Measurements from ENCODE around the gene DIP2C. TPM values are rescaled to one million over a fixed set of nuclear protein-coding genes. Genes with fewer than 3 reads are reported as not detected.

DIP2C gene
- total RNA-seq, 1 donor from 2014 or later: 30.8 TPM

- TF ChIP-seq CTCF (IDR thresholded peaks at IDR 0.05; ENCODE audit: borderline replicate concordance): no peak
- Histone ChIP-seq H3K36me3 (no peaks in the 10 kb centered on the region), H3K4me1 (peaks cover 49% of the 10 kb centered on the region), H3K27ac (replicated peaks) (no peak overlapping the region), H3K4me3 (no peak overlapping the region), H3K9me3 (replicated peaks) (no peaks in the 10 kb centered on the region), H3K27me3 (ENCODE audit: low read depth) (no peaks in the 10 kb centered on the region)
- DNase-seq: no peak
- intact Hi-C loops (cut with micrococcal nuclease): no loop called here
These were observed 97.8 kb downstream of the DIP2C start for GRCh38 chr10:591646-592045.

GRCh38 chr10:590721-591120 lies 98.7 kb downstream of the DIP2C start:
- H3K4me1 ChIP-seq: peaks cover 59% of the 10 kb centered on the region
- intact Hi-C loops (cut with micrococcal nuclease): no loop called here
- no peaks in the 10 kb centered on the region for H3K27me3 ChIP-seq (ENCODE audit: low read depth)
- no peaks in the 10 kb centered on the region for H3K36me3 ChIP-seq
- TF ChIP-seq CTCF (IDR thresholded peaks at IDR 0.05; ENCODE audit: borderline replicate concordance): no peak
- H3K27ac ChIP-seq (replicated peaks): no peak overlapping the region
- H3K9me3 ChIP-seq (replicated peaks): no peaks in the 10 kb centered on the region
- DNase-seq: no peak
- H3K4me3 ChIP-seq: no peak overlapping the region

- no peak for TF ChIP-seq CTCF (IDR thresholded peaks at IDR 0.05; ENCODE audit: borderline replicate concordance)
- peaks cover 65% of the 10 kb centered on the region for H3K4me1 ChIP-seq
- H3K36me3 ChIP-seq: no peaks in the 10 kb centered on the region
- no peaks in the 10 kb centered on the region for H3K27me3 ChIP-seq (ENCODE audit: low read depth)
- H3K27ac ChIP-seq (replicated peaks): no peak overlapping the region
- no peak overlapping the region for H3K4me3 ChIP-seq
- intact Hi-C loops (cut with micrococcal nuclease): no loop called here
- DNase-seq: no peak
- H3K9me3 ChIP-seq (replicated peaks): no peaks in the 10 kb centered on the region
These were observed 99.3 kb downstream of the DIP2C start for GRCh38 chr10:589961-590680.

GRCh38 chr10:588246-589165 lies 101.0 kb downstream of the DIP2C start:
- H3K27me3 ChIP-seq (ENCODE audit: low read depth): no peaks in the 10 kb centered on the region
- TF ChIP-seq CTCF (IDR thresholded peaks at IDR 0.05; ENCODE audit: borderline replicate concordance): peak; percentile 47
- intact Hi-C loops (cut with micrococcal nuclease): no loop called here
- DNase-seq: peak; percentile 63
- H3K36me3 ChIP-seq: no peaks in the 10 kb centered on the region
- no peaks in the 10 kb centered on the region for H3K9me3 ChIP-seq (replicated peaks)
- H3K27ac ChIP-seq (replicated peaks): no peak overlapping the region
- H3K4me1 ChIP-seq: peaks cover 60% of the 10 kb centered on the region
- no peak overlapping the region for H3K4me3 ChIP-seq

GRCh38 chr10:586716-587115 lies 102.8 kb downstream of the DIP2C start:
- Histone ChIP-seq H3K27me3 (ENCODE audit: low read depth) (no peaks in the 10 kb centered on the region), H3K27ac (replicated peaks) (no peak overlapping the region), H3K4me1 (peaks cover 50% of the 10 kb centered on the region), H3K9me3 (replicated peaks) (no peaks in the 10 kb centered on the region), H3K4me3 (no peak overlapping the region), H3K36me3 (no peaks in the 10 kb centered on the region)
- no peak for DNase-seq
- no peak for TF ChIP-seq CTCF (IDR thresholded peaks at IDR 0.05; ENCODE audit: borderline replicate concordance)
- intact Hi-C loops (cut with micrococcal nuclease): no loop called here
